HepG2 (cell line): ENCODE results near the gene SALL4. TPM values are rescaled to one million over a fixed set of nuclear protein-coding genes. Genes with fewer than 3 reads are reported as not detected.

Experiments
- ARHGAP35 ChIP-seq: sonication (generic); formaldehyde crosslinking; IDR thresholded peaks from 2 replicates; pipeline ENCODE4 v1.9.0; 2022; ENCODE audit warnings: mild to moderate bottlenecking, inconsistent platforms, moderate library complexity, missing genetic modification reagents, borderline replicate concordance
- BRCA1 ChIP-seq: sonication (generic); formaldehyde crosslinking; IDR thresholded peaks from 2 replicates; pipeline ENCODE4 v1.4.0; 2020; ENCODE audit warnings: missing genetic modification reagents
- KDM5B ChIP-seq: sonication (generic); formaldehyde crosslinking; IDR thresholded peaks from 2 replicates; pipeline ENCODE4 v1.4.0; 2020; ENCODE audit warnings: missing genetic modification reagents, mild to moderate bottlenecking, borderline replicate concordance
- PCBP2 ChIP-seq: fragments of 200-400 bp; formaldehyde crosslinking; optimal IDR thresholded peaks from 2 replicates; pipeline ENCODE3; 2018; ENCODE audit warnings: low read length, low read depth; ENCODE audit not compliant: poor library complexity, severe bottlenecking
- SMYD3 ChIP-seq: sonication (generic); formaldehyde crosslinking; IDR thresholded peaks from 2 replicates; pipeline ENCODE4 v1.8.1; 2023; ENCODE audit warnings: mild to moderate bottlenecking, missing genetic modification reagents
- ZNF335 ChIP-seq: sonication (generic); formaldehyde crosslinking; IDR thresholded peaks from 2 replicates; pipeline ENCODE4 v1.4.0; 2020; ENCODE audit warnings: missing genetic modification reagents
- ZNF670 ChIP-seq: sonication (generic); formaldehyde crosslinking; IDR thresholded peaks from 2 replicates; pipeline ENCODE4 v1.8.0; 2022; ENCODE audit warnings: mild to moderate bottlenecking, missing genetic modification reagents, borderline replicate concordance
- ZNF841 ChIP-seq: sonication (generic); formaldehyde crosslinking; IDR thresholded peaks from 2 replicates; pipeline ENCODE4 v1.8.1; 2023; ENCODE audit warnings: missing genetic modification reagents, borderline replicate concordance
- polyA plus RNA-seq, 8 experiments: library from polyadenylated mRNA; depleted of rRNA in 3 of 8; stranded (reverse) in 7 of 8; unstranded in 1 of 8; fragments of >200 nt; fragmentation: Illumina TruSeq in 4 of 8; extraction: Trizol in 4 of 8; gene quantifications; 2 replicates each; pipeline versions ENCODE4 v1.2.1 to v1.2.3, GENCODE V29; 2011 to 2016; ENCODE audit warnings: low read depth in 4 of 8, missing spikeins in 1 of 8, mixed read lengths in 1 of 8; ENCODE audit not compliant: insufficient read depth in 1 of 8
- total RNA-seq, 5 experiments: library from RNA; depleted of rRNA; stranded (reverse); fragments of >200 nt; fragmentation: Illumina TruSeq; extraction: Trizol; gene quantifications; 2 replicates each; pipeline ENCODE4 v1.2.3, GENCODE V29; 2016; ENCODE audit warnings: low read depth in 1 of 5
- TF ChIP-seq, protein P1 (sequence below): IDR thresholded peaks from 2 replicates; pipeline ENCODE4 v1.4.0; 2020; ENCODE audit warnings: mild to moderate bottlenecking, missing genetic modification reagents
- TF ChIP-seq, protein P2 (sequence below): sonication (generic); formaldehyde crosslinking; IDR thresholded peaks from 2 replicates; pipeline ENCODE4 v1.8.0; 2022; ENCODE audit warnings: missing genetic modification reagents, mild to moderate bottlenecking, inconsistent platforms, borderline replicate concordance
- TF ChIP-seq, protein P3 (sequence below): IDR thresholded peaks from 2 replicates; pipeline ENCODE4 v1.6.1; 2012; ENCODE audit warnings: low read depth, low read length, improper control_type of control experiment
- TF ChIP-seq, protein P4 (sequence below): sonication (generic); formaldehyde crosslinking; IDR thresholded peaks from 2 replicates; pipeline ENCODE4 v1.8.0; 2022; ENCODE audit warnings: mild to moderate bottlenecking, missing genetic modification reagents, moderate library complexity
- TF ChIP-seq, protein P5 (sequence below): sonication (generic); formaldehyde crosslinking; IDR thresholded peaks from 2 replicates; pipeline ENCODE4 v1.4.0; 2020; ENCODE audit warnings: mild to moderate bottlenecking, low read depth, missing genetic modification reagents
- TF ChIP-seq, protein P6 (sequence below): sonication (generic); formaldehyde crosslinking; IDR thresholded peaks from 2 replicates; pipeline ENCODE4 v1.4.0; 2020; ENCODE audit warnings: missing genetic modification reagents, mild to moderate bottlenecking, borderline replicate concordance

The SALL4 gene
- total and polyA plus RNA-seq, 2 of the 13 experiments (the other 11 are each of a cell fraction or from before 2014, with no cell fraction given) = 0.33 to 1.8 TPM

DNA sequence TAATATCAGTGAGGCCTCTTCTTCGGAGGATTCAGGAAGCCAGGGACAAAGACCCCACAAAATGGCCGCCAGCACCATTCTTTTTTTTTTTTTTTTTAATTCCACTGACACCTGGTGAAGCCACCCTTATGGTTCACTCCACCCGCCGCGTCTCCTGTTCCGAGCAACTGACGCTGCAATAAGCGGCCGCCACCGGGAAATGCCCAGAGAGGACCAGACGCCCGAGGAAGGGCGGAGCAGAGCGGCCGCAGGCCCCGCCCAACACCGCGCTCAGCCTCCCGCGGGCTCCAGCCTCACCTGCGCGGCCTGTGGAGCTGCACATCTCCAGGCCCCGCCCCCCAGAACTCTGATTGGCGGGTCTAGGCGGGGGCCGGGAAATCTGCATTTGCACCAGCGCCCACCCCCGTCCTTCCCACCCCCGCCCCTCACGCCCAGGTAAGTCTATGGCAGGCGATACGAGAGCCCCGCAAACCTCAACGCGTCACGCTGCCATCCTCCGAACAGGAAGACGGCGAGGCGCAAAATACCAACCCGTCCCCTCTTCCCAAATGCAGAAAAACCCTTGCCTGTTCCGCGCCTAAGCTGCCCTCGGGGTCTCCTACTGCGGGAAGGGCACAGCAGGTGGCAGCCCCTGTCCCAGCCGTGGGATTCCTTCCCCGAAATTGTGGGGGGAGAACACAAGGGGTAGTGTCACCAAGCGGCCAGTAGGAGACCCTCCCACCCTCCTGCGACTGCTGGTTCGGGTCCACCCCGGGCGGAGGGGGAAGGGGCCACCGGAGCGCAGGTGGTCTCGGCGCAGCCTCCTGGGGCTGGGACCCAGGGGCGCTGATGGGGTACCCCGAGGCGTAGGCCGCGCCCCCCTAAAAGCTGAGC, 35.1 kb downstream of the SALL4 start (continued):
- 0 out of 2 replicates have a peak, but pooled peaks have one; percentile 55 for TF ChIP-seq ARHGAP35
- TF ChIP-seq KDM5B = peak; percentile 84; the same call in 1 of the 2 replicates
- TF ChIP-seq BRCA1 (CRISPR knock-in tag) = peak; percentile 47; the same call in 1 of the 2 replicates
- TF ChIP-seq, protein P1, sequence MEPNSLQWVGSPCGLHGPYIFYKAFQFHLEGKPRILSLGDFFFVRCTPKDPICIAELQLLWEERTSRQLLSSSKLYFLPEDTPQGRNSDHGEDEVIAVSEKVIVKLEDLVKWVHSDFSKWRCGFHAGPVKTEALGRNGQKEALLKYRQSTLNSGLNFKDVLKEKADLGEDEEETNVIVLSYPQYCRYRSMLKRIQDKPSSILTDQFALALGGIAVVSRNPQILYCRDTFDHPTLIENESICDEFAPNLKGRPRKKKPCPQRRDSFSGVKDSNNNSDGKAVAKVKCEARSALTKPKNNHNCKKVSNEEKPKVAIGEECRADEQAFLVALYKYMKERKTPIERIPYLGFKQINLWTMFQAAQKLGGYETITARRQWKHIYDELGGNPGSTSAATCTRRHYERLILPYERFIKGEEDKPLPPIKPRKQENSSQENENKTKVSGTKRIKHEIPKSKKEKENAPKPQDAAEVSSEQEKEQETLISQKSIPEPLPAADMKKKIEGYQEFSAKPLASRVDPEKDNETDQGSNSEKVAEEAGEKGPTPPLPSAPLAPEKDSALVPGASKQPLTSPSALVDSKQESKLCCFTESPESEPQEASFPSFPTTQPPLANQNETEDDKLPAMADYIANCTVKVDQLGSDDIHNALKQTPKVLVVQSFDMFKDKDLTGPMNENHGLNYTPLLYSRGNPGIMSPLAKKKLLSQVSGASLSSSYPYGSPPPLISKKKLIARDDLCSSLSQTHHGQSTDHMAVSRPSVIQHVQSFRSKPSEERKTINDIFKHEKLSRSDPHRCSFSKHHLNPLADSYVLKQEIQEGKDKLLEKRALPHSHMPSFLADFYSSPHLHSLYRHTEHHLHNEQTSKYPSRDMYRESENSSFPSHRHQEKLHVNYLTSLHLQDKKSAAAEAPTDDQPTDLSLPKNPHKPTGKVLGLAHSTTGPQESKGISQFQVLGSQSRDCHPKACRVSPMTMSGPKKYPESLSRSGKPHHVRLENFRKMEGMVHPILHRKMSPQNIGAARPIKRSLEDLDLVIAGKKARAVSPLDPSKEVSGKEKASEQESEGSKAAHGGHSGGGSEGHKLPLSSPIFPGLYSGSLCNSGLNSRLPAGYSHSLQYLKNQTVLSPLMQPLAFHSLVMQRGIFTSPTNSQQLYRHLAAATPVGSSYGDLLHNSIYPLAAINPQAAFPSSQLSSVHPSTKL (CRISPR knock-in tag) = peak; percentile 33; the same call in 1 of the 2 replicates
- TF ChIP-seq, protein P2, sequence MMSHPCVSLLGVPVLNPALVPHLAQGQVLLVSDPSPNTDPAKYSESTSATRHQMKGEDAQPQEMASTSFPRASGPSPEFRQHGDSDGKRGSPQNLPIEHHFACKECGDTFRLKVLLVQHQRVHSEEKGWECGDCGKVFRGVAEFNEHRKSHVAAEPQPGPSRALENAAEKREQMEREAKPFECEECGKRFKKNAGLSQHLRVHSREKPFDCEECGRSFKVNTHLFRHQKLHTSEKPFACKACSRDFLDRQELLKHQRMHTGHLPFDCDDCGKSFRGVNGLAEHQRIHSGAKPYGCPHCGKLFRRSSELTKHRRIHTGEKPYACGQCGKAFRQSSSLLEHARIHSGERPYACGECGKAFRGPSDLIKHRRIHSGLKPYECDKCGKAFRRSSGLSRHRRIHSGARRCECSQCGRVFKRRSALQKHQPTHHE (CRISPR knock-in tag) = no peak
- TF ChIP-seq ZNF841 = no peak
- TF ChIP-seq, protein P3, sequence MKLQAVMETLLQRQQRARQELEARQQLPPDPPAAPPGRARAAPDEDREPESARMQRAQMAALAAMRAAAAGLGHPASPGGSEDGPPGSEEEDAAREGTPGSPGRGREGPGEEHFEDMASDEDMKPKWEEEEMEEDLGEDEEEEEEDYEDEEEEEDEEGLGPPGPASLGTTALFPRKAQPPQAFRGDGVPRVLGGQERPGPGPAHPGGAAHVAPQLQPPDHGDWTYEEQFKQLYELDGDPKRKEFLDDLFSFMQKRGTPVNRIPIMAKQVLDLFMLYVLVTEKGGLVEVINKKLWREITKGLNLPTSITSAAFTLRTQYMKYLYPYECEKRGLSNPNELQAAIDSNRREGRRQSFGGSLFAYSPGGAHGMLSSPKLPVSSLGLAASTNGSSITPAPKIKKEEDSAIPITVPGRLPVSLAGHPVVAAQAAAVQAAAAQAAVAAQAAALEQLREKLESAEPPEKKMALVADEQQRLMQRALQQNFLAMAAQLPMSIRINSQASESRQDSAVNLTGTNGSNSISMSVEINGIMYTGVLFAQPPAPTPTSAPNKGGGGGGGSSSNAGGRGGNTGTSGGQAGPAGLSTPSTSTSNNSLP = no peak
- TF ChIP-seq ZNF670 (CRISPR knock-in tag) = no peak
- TF ChIP-seq, protein P4, sequence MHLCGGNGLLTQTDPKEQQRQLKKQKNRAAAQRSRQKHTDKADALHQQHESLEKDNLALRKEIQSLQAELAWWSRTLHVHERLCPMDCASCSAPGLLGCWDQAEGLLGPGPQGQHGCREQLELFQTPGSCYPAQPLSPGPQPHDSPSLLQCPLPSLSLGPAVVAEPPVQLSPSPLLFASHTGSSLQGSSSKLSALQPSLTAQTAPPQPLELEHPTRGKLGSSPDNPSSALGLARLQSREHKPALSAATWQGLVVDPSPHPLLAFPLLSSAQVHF (CRISPR knock-in tag) = 0 out of 2 replicates have a peak, but pooled peaks have one; percentile 35
- TF ChIP-seq, protein P5, sequence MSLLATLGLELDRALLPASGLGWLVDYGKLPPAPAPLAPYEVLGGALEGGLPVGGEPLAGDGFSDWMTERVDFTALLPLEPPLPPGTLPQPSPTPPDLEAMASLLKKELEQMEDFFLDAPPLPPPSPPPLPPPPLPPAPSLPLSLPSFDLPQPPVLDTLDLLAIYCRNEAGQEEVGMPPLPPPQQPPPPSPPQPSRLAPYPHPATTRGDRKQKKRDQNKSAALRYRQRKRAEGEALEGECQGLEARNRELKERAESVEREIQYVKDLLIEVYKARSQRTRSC = no peak
- no peak for TF ChIP-seq SMYD3
- TF ChIP-seq ZNF335 (CRISPR knock-in tag) = peak; percentile 5; the same call in 1 of the 2 replicates
- TF ChIP-seq, protein P6, sequence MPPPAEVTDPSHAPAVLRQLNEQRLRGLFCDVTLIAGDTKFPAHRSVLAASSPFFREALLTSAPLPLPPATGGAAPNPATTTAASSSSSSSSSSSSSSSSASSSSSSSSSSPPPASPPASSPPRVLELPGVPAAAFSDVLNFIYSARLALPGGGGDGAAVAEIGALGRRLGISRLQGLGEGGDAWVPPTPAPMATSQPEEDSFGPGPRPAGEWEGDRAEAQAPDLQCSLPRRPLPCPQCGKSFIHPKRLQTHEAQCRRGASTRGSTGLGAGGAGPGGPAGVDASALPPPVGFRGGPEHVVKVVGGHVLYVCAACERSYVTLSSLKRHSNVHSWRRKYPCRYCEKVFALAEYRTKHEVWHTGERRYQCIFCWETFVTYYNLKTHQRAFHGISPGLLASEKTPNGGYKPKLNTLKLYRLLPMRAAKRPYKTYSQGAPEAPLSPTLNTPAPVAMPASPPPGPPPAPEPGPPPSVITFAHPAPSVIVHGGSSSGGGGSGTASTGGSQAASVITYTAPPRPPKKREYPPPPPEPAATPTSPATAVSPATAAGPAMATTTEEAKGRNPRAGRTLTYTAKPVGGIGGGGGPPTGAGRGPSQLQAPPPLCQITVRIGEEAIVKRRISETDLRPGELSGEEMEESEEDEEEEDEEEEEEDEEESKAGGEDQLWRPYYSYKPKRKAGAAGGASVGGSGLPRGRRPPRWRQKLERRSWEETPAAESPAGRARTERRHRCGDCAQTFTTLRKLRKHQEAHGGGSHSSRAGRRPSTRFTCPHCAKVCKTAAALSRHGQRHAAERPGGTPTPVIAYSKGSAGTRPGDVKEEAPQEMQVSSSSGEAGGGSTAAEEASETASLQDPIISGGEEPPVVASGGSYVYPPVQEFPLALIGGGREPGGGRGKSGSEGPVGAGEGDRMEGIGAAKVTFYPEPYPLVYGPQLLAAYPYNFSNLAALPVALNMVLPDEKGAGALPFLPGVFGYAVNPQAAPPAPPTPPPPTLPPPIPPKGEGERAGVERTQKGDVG (CRISPR knock-in tag) = peak; percentile 61; the same call in 1 of the 2 replicates
- no peak for TF ChIP-seq PCBP2
